ENCODE measurements around the gene PLEKHA8.
A peak's percentile ranks its signal among the peaks of the same experiment; 100 is the strongest.

The PLEKHA8 gene

GRCh38 chr7:30164567-30164966 is 136.4 kb downstream of the PLEKHA8 start:
- Histone ChIP-seq H3K27me3 (no peaks in the 10 kb centered on the region), H3K4me2 (peak overlapping the region; percentile 74 to 92 (median 80))

GRCh38 chr7:30165590-30165989 is 137.4 kb downstream of the PLEKHA8 start:
- H3K27ac ChIP-seq: peak overlapping the region in 9 of 11 experiments; percentile 28 to 89 (median 55); a peak in 14 of 22 replicates
- H3K9ac ChIP-seq: peak overlapping the region in 2 of 11 experiments; percentile 19 to 31; a peak in 3 of 22 replicates
- H3K4me2 ChIP-seq: peak overlapping the region; percentile 69 to 92 (median 80)
- TF ChIP-seq Cebpa-rat (IDR thresholded peaks at IDR 0.05): no peak
- peaks cover 50 to 100% (median 59%) of the 10 kb centered on the region in 10 experiments for H3K4me1 ChIP-seq
- H3K27me3 ChIP-seq: no peaks in the 10 kb centered on the region
- H3K9me3 ChIP-seq (replicated peaks in 1 of 11): no peaks in the 10 kb centered on the region
- no peaks in the 10 kb centered on the region for H3K36me3 ChIP-seq
- no peak overlapping the region for H3K4me3 ChIP-seq
- no peaks in the 10 kb centered on the region for H4K20me1 ChIP-seq

More at GRCh38 chr7:30164567-30164966, 136.4 kb downstream of the PLEKHA8 start:
- Histone ChIP-seq H3K4me3 (no peak overlapping the region), H3K27ac (peak overlapping the region in 9 of 11 experiments; percentile 72 to 89 (median 83); a peak in 18 of 22 replicates), H3K36me3 (no peaks in the 10 kb centered on the region), H3K9me3 (replicated peaks in 1 of 11) (no peaks in the 10 kb centered on the region), H4K20me1 (no peaks in the 10 kb centered on the region), H3K4me1 (peaks cover 61 to 100% (median 69%) of the 10 kb centered on the region in 10 experiments), H3K9ac (peak overlapping the region in 10 of 11 experiments; percentile 66 to 79 (median 75); a peak in 14 of 22 replicates)
- no peak for TF ChIP-seq Cebpa-rat (IDR thresholded peaks at IDR 0.05)

GRCh38 chr7:30166155-30166840 is 138.1 kb downstream of the PLEKHA8 start:
- H3K36me3 ChIP-seq: no peaks in the 10 kb centered on the region
- H3K9ac ChIP-seq: 0 out of 22 replicates have a peak overlapping the region, but pooled peaks of 1 of the 11 experiments have one; percentile 1
- peak overlapping the region in 5 of 11 experiments; percentile 27 to 91 (median 78); a peak in 10 of 22 replicates for H3K4me2 ChIP-seq
- no peaks in the 10 kb centered on the region for H4K20me1 ChIP-seq
- H3K9me3 ChIP-seq (replicated peaks in 1 of 11): no peaks in the 10 kb centered on the region
- 0 out of 22 replicates have a peak overlapping the region, but pooled peaks of 2 of the 11 experiments have one; percentile 4 to 88 for H3K27ac ChIP-seq
- H3K27me3 ChIP-seq: no peaks in the 10 kb centered on the region
- H3K4me3 ChIP-seq: no peak overlapping the region
- TF ChIP-seq Cebpa-rat (IDR thresholded peaks at IDR 0.05): no peak
- peaks cover 43 to 100% (median 51%) of the 10 kb centered on the region in 10 experiments for H3K4me1 ChIP-seq

GRCh38 chr7:30166841-30167235 is 138.6 kb downstream of the PLEKHA8 start:
- Histone ChIP-seq H3K27ac (no peak overlapping the region), H3K9ac (no peak overlapping the region), H3K4me2 (peak overlapping the region in 5 of 11 experiments; percentile 27 to 91 (median 78); a peak in 8 of 22 replicates), H3K4me1 (peaks cover 38 to 100% (median 46%) of the 10 kb centered on the region in 10 experiments), H3K9me3 (replicated peaks in 1 of 11) (no peaks in the 10 kb centered on the region), H3K4me3 (no peak overlapping the region), H3K27me3 (no peaks in the 10 kb centered on the region), H4K20me1 (no peaks in the 10 kb centered on the region), H3K36me3 (no peaks in the 10 kb centered on the region)
- no peak for TF ChIP-seq Cebpa-rat (IDR thresholded peaks at IDR 0.05)

- Histone ChIP-seq H3K27ac (no peak overlapping the region), H3K4me2 (peak overlapping the region in 3 of 11 experiments; percentile 43 to 88 (median 80); a peak in 5 of 22 replicates), H3K36me3 (no peaks in the 10 kb centered on the region), H3K27me3 (no peaks in the 10 kb centered on the region), H3K4me1 (peaks cover 31 to 100% (median 39%) of the 10 kb centered on the region in 10 experiments), H3K9me3 (replicated peaks in 1 of 11) (no peaks in the 10 kb centered on the region), H3K9ac (no peak overlapping the region), H4K20me1 (no peaks in the 10 kb centered on the region), H3K4me3 (no peak overlapping the region)
- no peak for TF ChIP-seq Cebpa-rat (IDR thresholded peaks at IDR 0.05)
These were observed 139.7 kb downstream of the PLEKHA8 start for GRCh38 chr7:30167901-30168300.

- no peak for TF ChIP-seq Cebpa-rat (IDR thresholded peaks at IDR 0.05)
- Histone ChIP-seq H3K9me3 (replicated peaks in 1 of 11) (no peaks in the 10 kb centered on the region), H3K27me3 (no peaks in the 10 kb centered on the region), H4K20me1 (no peaks in the 10 kb centered on the region), H3K27ac (peak overlapping the region in 2 of 11 experiments; percentile 9 to 38; a peak in 2 of 22 replicates), H3K4me1 (peaks cover 31 to 100% (median 39%) of the 10 kb centered on the region in 10 experiments), H3K9ac (no peak overlapping the region), H3K36me3 (no peaks in the 10 kb centered on the region), H3K4me3 (no peak overlapping the region), H3K4me2 (peak overlapping the region in 3 of 11 experiments; percentile 43 to 88 (median 80); a peak in 6 of 22 replicates)
These were observed 140.8 kb downstream of the PLEKHA8 start for GRCh38 chr7:30168835-30169573.

- Histone ChIP-seq H3K4me1 (peaks cover 26 to 100% (median 35%) of the 10 kb centered on the region in 10 experiments), H3K4me3 (no peak overlapping the region), H3K27ac (peak overlapping the region in 1 of 11 experiments; percentile 38; a peak in 1 of 22 replicates), H3K9ac (no peak overlapping the region), H3K9me3 (replicated peaks in 1 of 11) (no peaks in the 10 kb centered on the region), H3K27me3 (no peaks in the 10 kb centered on the region), H3K36me3 (no peaks in the 10 kb centered on the region), H4K20me1 (no peaks in the 10 kb centered on the region), H3K4me2 (peak overlapping the region in 3 of 11 experiments; percentile 43 to 88 (median 80); a peak in 6 of 22 replicates)
- no peak for TF ChIP-seq Cebpa-rat (IDR thresholded peaks at IDR 0.05)
These were observed 141.4 kb downstream of the PLEKHA8 start for GRCh38 chr7:30169579-30169978.

- Histone ChIP-seq H3K4me1 (peaks cover 25 to 100% (median 36%) of the 10 kb centered on the region in 10 experiments), H3K27ac (no peak overlapping the region)
These were observed 142.4 kb downstream of the PLEKHA8 start for GRCh38 chr7:30170476-30171205.

More at GRCh38 chr7:30170476-30171205, 142.4 kb downstream of the PLEKHA8 start:
- Histone ChIP-seq H3K4me3 (no peak overlapping the region), H3K9ac (no peak overlapping the region), H3K36me3 (no peaks in the 10 kb centered on the region), H3K9me3 (replicated peaks in 1 of 11) (no peaks in the 10 kb centered on the region), H3K27me3 (no peaks in the 10 kb centered on the region), H4K20me1 (no peaks in the 10 kb centered on the region), H3K4me2 (peak overlapping the region in 3 of 11 experiments; percentile 29 to 88 (median 80); a peak in 4 of 22 replicates)
- TF ChIP-seq Cebpa-rat (IDR thresholded peaks at IDR 0.05): no peak

Data from BLaER1 treated with 17β-estradiol and CSF1 and Interleukin-3, amounts not matched to agents 10 nM and 100 nM (cell line).